Measurements from ENCODE around the gene CERCAM.
A peak's percentile ranks its signal among the peaks of the same experiment; 100 is the strongest.

The CERCAM gene

DNA sequence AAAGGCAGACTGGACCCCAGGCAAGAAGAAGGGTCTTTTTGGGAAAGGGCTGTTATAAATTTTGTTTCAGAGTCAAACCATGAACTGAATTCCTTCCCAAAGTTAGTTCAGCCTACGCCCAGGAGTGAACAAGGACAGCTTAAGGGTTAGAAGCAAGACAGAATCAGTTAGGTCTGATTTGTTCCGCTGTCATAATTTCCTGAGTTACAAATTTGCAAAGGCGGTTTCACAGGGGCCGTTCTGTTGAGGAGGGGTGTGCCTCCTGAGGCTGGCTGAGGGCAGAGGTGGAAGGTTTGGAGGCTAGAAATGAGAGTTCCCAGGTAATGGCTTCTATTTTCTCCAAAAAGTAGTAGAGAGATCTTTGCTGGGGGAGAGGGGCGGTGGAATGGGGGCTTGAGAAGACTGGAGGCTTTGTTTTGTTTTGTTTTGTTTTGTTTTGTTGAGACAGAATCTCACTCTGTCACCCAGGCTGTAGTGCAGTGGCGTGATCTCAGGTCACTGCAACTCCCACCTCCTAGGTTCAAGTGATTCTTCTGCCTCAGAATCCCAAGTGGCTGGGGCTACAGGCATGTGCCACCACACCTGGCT, 4.1 kb upstream of the CERCAM start:
- H3K27me3 ChIP-seq (ENCODE audit: insufficient read depth, low read length) = no peaks in the 10 kb centered on the region
- no CpG with 5 or more reads among the region's 6 CpGs for whole genome bisulfite sequencing (ENCODE audit: extremely low coverage, insufficient coverage, insufficient read length)

DNA sequence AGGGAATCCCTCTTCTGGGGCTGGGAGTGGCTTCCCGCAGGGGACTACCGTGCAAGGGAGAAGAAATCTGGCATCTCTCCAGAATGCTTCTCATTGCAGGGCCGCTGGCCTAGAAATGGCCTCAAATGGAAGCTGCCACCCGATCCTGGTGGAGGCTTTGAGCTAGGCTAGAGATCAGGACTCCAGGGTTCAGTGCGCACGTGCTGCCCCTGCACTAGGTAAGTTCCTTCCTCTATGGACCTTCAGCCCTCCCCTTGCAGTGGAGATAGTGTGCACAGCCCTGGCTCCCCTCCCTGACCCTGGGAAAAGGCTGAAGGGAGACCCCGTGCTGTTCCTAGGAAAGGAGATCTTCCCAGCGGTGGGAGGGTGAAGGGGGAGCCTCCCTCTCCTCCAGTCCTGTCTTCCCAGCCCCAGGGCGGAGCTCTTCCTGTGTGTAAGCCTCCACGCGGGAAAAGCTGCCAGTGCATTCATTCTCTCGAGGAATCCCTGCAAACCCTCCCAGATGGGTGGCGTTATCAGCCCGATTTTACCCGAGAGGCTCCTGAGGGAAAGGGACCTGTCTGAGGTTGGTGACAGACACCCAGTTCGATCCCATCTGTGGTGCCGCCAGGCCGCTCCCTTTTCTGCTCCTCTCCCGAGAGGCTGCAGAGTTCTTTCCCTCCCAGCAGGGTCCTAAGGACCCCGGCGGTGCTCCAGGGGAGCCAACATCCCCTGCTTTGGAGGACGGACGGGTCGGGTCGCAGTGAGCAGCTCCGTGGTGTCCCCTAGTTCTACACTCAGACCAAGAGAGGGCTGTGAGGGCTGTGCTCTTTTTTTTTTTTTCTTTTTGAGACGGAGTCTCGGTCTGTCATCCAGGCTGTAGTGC, 1.4 kb upstream of the CERCAM start:
- peak overlapping the region; percentile 71 for H2AK5ac ChIP-seq (ENCODE audit: low read length)
- peaks cover 15% of the 10 kb centered on the region for H3K79me2 ChIP-seq (ENCODE audit: control insufficient read depth, insufficient read depth, low read length, poor library complexity)
- H2BK5ac ChIP-seq (ENCODE audit: low read depth, low read length, poor library complexity) = no peak overlapping the region
- H3K27me3 ChIP-seq (ENCODE audit: insufficient read depth, low read length) = no peaks in the 10 kb centered on the region
- peak overlapping the region; percentile 3 for H3K14ac ChIP-seq (ENCODE audit: low read length)
- peaks cover 13 to 18% of the 10 kb centered on the region in 2 experiments for H3K36me3 ChIP-seq (ENCODE audit: control insufficient read depth in 1 of 2, insufficient read depth in 2 of 2, low read length in 2 of 2)
- H3K4me1 ChIP-seq (ENCODE audit: control insufficient read depth in 1 of 2, insufficient read depth in 2 of 2, low read length in 2 of 2) = peaks cover 38 to 51% of the 10 kb centered on the region in 2 experiments
- H3K79me1 ChIP-seq (ENCODE audit: low read length) = peaks cover 40% of the 10 kb centered on the region
- H4K8ac ChIP-seq (ENCODE audit: low read depth, low read length) = peak overlapping the region; percentile 67
- no CpG with 5 or more reads among the region's 28 CpGs for WGBS (ENCODE audit: extremely low coverage, insufficient coverage, insufficient read length)
- peak overlapping the region; percentile 43 for H2BK120ac ChIP-seq (ENCODE audit: insufficient read depth, low read length, poor library complexity)
- H3K4me2 ChIP-seq (ENCODE audit: low read length) = no peak overlapping the region
- H3K9me3 ChIP-seq (ENCODE audit: insufficient read depth, low read depth, low read length) = no peaks in the 10 kb centered on the region
- DNase-seq = peak in 1 of 2 donors; percentile 45
- H3K4me3 ChIP-seq (ENCODE audit: low read depth, low read length) = no peak overlapping the region
- H4K91ac ChIP-seq (ENCODE audit: low read depth, low read length) = peak overlapping the region; percentile 70
- H2BK12ac ChIP-seq (ENCODE audit: low read length) = peak overlapping the region; percentile 58
- H3K4ac ChIP-seq (ENCODE audit: low read depth, low read length) = no peak overlapping the region
- H3K23ac ChIP-seq (ENCODE audit: low read length) = no peak overlapping the region
- H2AFZ ChIP-seq (ENCODE audit: insufficient read depth, low read length, poor library complexity) = peak overlapping the region; percentile 31
- H3K9ac ChIP-seq (ENCODE audit: low read length) = no peak overlapping the region
- H3K27ac ChIP-seq (ENCODE audit: low read depth, low read length) = no peak overlapping the region
- H4K12ac ChIP-seq (ENCODE audit: low read depth, low read length) = peak overlapping the region; percentile 43
- no peak overlapping the region for H3K18ac ChIP-seq (ENCODE audit: low read length)

More for the DNA sequence above, 4.1 kb upstream of the CERCAM start:
- Histone ChIP-seq H3K27ac (ENCODE audit: low read depth, low read length) (peak overlapping the region; percentile 91), H4K12ac (ENCODE audit: low read depth, low read length) (no peak overlapping the region), H2BK120ac (ENCODE audit: insufficient read depth, low read length, poor library complexity) (peak overlapping the region; percentile 96), H3K14ac (ENCODE audit: low read length) (peak overlapping the region; percentile 72), H4K91ac (ENCODE audit: low read depth, low read length) (peak overlapping the region; percentile 97), H3K9me3 (ENCODE audit: insufficient read depth, low read depth, low read length) (no peaks in the 10 kb centered on the region), H3K4me3 (ENCODE audit: low read depth, low read length) (no peak overlapping the region), H2BK12ac (ENCODE audit: low read length) (peak overlapping the region; percentile 76), H3K4me1 (ENCODE audit: control insufficient read depth in 1 of 2, insufficient read depth in 2 of 2, low read length in 2 of 2) (peaks cover 37% of the 10 kb centered on the region in 2 experiments), H3K79me1 (ENCODE audit: low read length) (peaks cover 42% of the 10 kb centered on the region), H3K36me3 (ENCODE audit: control insufficient read depth in 1 of 2, insufficient read depth in 2 of 2, low read length in 2 of 2) (no peaks in the 10 kb centered on the region), H2AK5ac (ENCODE audit: low read length) (no peak overlapping the region), H3K79me2 (ENCODE audit: control insufficient read depth, insufficient read depth, low read length, poor library complexity) (peaks cover 15% of the 10 kb centered on the region), H3K4ac (ENCODE audit: low read depth, low read length) (peak overlapping the region; percentile 73), H3K23ac (ENCODE audit: low read length) (no peak overlapping the region), H2AFZ (ENCODE audit: insufficient read depth, low read length, poor library complexity) (peak overlapping the region; percentile 56), H3K4me2 (ENCODE audit: low read length) (peak overlapping the region; percentile 64), H4K8ac (ENCODE audit: low read depth, low read length) (peak overlapping the region; percentile 87), H2BK5ac (ENCODE audit: low read depth, low read length, poor library complexity) (peak overlapping the region; percentile 92), H3K9ac (ENCODE audit: low read length) (no peak overlapping the region), H3K18ac (ENCODE audit: low read length) (peak overlapping the region; percentile 46)
- DNase-seq = peak in 1 of 2 donors; percentile 33

DNA sequence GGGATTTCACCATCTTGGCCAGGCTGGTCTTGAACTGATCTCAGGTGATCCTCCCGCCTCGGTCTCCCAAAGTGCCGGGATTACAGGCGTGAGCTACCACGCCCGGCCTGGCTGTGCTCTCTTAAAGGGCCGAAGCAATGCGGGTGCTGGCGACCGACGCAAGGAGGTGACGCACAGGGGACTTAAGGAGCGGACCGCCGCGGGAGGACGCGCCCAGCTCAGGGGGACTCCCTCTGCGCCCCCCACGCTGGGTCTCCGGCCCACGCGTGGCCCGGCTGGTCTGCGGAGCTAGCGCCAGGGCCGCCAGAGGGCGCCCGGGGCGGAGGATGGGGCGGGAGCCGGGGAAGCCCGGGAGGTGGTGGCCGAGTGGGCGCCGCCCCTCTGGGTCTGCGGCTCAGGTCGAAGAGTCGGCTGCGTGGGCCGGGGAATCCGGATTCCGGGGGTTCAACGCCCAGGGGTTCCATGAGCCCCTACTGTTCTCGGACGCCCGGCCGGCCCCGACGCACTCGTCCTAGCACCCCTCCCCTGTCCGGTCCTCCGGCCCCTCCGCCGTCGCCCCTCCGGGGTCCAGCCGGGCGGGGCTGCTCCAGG, 502 bp upstream of the CERCAM start:
- H3K79me2 ChIP-seq (ENCODE audit: control insufficient read depth, insufficient read depth, low read length, poor library complexity) = peaks cover 15% of the 10 kb centered on the region
- DNase-seq = peak; percentile 82 to 91
- peak overlapping the region; percentile 60 for H4K12ac ChIP-seq (ENCODE audit: low read depth, low read length)
- H3K18ac ChIP-seq (ENCODE audit: low read length) = peak overlapping the region; percentile 86
- peak overlapping the region; percentile 67 for H2BK120ac ChIP-seq (ENCODE audit: insufficient read depth, low read length, poor library complexity)
- H3K4ac ChIP-seq (ENCODE audit: low read depth, low read length) = peak overlapping the region; percentile 75
- no peak overlapping the region for H2AK5ac ChIP-seq (ENCODE audit: low read length)
- peak overlapping the region; percentile 89 for H4K8ac ChIP-seq (ENCODE audit: low read depth, low read length)
- H3K4me3 ChIP-seq (ENCODE audit: low read depth, low read length) = peak overlapping the region; percentile 96
- H3K14ac ChIP-seq (ENCODE audit: low read length) = peak overlapping the region; percentile 65
- H3K23ac ChIP-seq (ENCODE audit: low read length) = no peak overlapping the region
- H3K79me1 ChIP-seq (ENCODE audit: low read length) = peaks cover 36% of the 10 kb centered on the region
- H3K27me3 ChIP-seq (ENCODE audit: insufficient read depth, low read length) = no peaks in the 10 kb centered on the region
- H3K9me3 ChIP-seq (ENCODE audit: insufficient read depth, low read depth, low read length) = no peaks in the 10 kb centered on the region
- H3K36me3 ChIP-seq (ENCODE audit: control insufficient read depth in 1 of 2, insufficient read depth in 2 of 2, low read length in 2 of 2) = peaks cover 16 to 23% of the 10 kb centered on the region in 2 experiments
- peak overlapping the region; percentile 89 for H2AFZ ChIP-seq (ENCODE audit: insufficient read depth, low read length, poor library complexity)
- peak overlapping the region; percentile 96 for H4K91ac ChIP-seq (ENCODE audit: low read depth, low read length)
- H2BK5ac ChIP-seq (ENCODE audit: low read depth, low read length, poor library complexity) = peak overlapping the region; percentile 95
- H3K4me1 ChIP-seq (ENCODE audit: control insufficient read depth in 1 of 2, insufficient read depth in 2 of 2, low read length in 2 of 2) = peaks cover 34 to 45% of the 10 kb centered on the region in 2 experiments
- peak overlapping the region; percentile 6 for H3K9ac ChIP-seq (ENCODE audit: low read length)
- H2BK12ac ChIP-seq (ENCODE audit: low read length) = peak overlapping the region; percentile 34
- H3K27ac ChIP-seq (ENCODE audit: low read depth, low read length) = peak overlapping the region; percentile 70
- WGBS (ENCODE audit: extremely low coverage, insufficient coverage, insufficient read length) = no CpG with 5 or more reads among the region's 59 CpGs
- H3K4me2 ChIP-seq (ENCODE audit: low read length) = peak overlapping the region; percentile 96

DNA sequence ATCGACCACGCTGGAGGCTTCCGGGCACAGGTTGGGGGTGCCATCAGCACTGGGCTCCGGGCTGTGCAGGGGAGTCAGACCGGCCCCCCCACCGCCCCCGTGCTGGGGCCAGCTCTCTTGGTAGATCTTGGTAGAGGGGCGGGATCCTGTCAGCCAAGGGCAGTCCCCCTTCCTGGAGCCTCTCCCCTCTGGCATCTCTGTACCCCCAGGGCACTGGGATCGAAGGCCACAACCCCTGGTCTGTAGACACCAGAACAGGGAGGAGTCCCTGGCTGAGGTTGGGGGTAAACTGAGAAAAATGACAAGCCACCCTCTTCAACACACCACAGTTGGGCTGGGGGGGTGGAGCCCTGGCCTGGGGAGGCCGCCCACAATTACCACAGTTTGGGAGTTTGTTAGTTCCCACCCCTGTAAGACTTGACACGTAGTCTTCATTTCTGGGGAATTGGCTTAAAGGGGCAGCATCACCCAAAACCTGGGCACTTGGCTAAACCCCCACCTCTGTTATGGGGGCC, 882 bp downstream of the CERCAM start:
- H2BK5ac ChIP-seq (ENCODE audit: low read depth, low read length, poor library complexity) = peak overlapping the region; percentile 63
- WGBS (ENCODE audit: extremely low coverage, insufficient coverage, insufficient read length) = no CpG with 5 or more reads among the region's 11 CpGs
- peak overlapping the region; percentile 94 for H3K14ac ChIP-seq (ENCODE audit: low read length)

More for the DNA sequence above, 882 bp downstream of the CERCAM start:
- no peaks in the 10 kb centered on the region for H3K9me3 ChIP-seq (ENCODE audit: insufficient read depth, low read depth, low read length)
- peak overlapping the region; percentile 97 for H3K18ac ChIP-seq (ENCODE audit: low read length)
- H3K79me1 ChIP-seq (ENCODE audit: low read length) = peaks cover 27% of the 10 kb centered on the region
- peak overlapping the region; percentile 85 for H2BK120ac ChIP-seq (ENCODE audit: insufficient read depth, low read length, poor library complexity)
- H2AK5ac ChIP-seq (ENCODE audit: low read length) = peak overlapping the region; percentile 9
- peak overlapping the region; percentile 80 for H3K4ac ChIP-seq (ENCODE audit: low read depth, low read length)
- peaks cover 20 to 26% of the 10 kb centered on the region in 2 experiments for H3K36me3 ChIP-seq (ENCODE audit: control insufficient read depth in 1 of 2, insufficient read depth in 2 of 2, low read length in 2 of 2)
- H3K9ac ChIP-seq (ENCODE audit: low read length) = peak overlapping the region; percentile 81
- no peak overlapping the region for H3K23ac ChIP-seq (ENCODE audit: low read length)
- peak overlapping the region; percentile 58 for H2AFZ ChIP-seq (ENCODE audit: insufficient read depth, low read length, poor library complexity)
- H4K8ac ChIP-seq (ENCODE audit: low read depth, low read length) = peak overlapping the region; percentile 77
- H3K4me2 ChIP-seq (ENCODE audit: low read length) = peak overlapping the region; percentile 96
- DNase-seq = peak; percentile 38 to 58
- H3K27ac ChIP-seq (ENCODE audit: low read depth, low read length) = peak overlapping the region; percentile 76
- no peaks in the 10 kb centered on the region for H3K27me3 ChIP-seq (ENCODE audit: insufficient read depth, low read length)
- peak overlapping the region; percentile 96 for H3K4me3 ChIP-seq (ENCODE audit: low read depth, low read length)
- peak overlapping the region; percentile 84 for H4K91ac ChIP-seq (ENCODE audit: low read depth, low read length)
- H3K4me1 ChIP-seq (ENCODE audit: control insufficient read depth in 1 of 2, insufficient read depth in 2 of 2, low read length in 2 of 2) = peaks cover 27 to 36% of the 10 kb centered on the region in 2 experiments
- no peak overlapping the region for H2BK12ac ChIP-seq (ENCODE audit: low read length)
- H3K79me2 ChIP-seq (ENCODE audit: control insufficient read depth, insufficient read depth, low read length, poor library complexity) = peaks cover 11% of the 10 kb centered on the region
- peak overlapping the region; percentile 76 for H4K12ac ChIP-seq (ENCODE audit: low read depth, low read length)

All from trophoblast cell (in vitro differentiated cells and primary cell).